ENCODE results near the gene PCDHB14.
"Not testable (repeated sequence)": the region's sequence is repeated elsewhere in the genome, so short reads cannot be mapped to it uniquely, and the experiment has no call there.

The PCDHB14 gene

DNA sequence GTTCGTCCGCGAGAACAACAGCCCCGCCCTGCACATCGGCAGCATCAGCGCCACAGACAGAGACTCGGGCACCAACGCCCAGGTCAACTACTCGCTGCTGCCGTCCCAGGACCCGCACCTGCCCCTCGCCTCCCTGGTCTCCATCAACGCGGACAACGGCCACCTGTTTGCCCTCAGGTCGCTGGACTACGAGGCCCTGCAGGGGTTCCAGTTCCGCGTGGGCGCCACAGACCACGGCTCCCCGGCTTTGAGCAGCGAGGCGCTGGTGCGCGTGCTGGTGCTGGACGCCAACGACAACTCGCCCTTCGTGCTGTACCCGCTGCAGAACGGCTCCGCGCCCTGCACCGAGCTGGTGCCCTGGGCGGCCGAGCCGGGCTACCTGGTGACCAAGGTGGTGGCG is 12.9 kb upstream of the PCDHB14 start:
- DNase-seq (ENCODE audit: low spot score), result not testable (repeated sequence)

GRCh38 chr5:141210849-141211248 is 12.3 kb upstream of the PCDHB14 start:
- DNase-seq (ENCODE audit: low spot score), result not testable (repeated sequence)

GRCh38 chr5:141213656-141214339 is 9.3 kb upstream of the PCDHB14 start, which contains the start of gene PCDHB13:
PCDHB13 (plus strand) TSS chr5:141213919; CDS start chr5:141214124, 205 bp downstream.
- DNase-seq (ENCODE audit: low spot score), result not testable (repeated sequence)

- not testable (repeated sequence) for DNase-seq (ENCODE audit: low spot score)
Observed at GRCh38 chr5:141214583-141214982, 8.6 kb upstream of the PCDHB14 start.

DNA sequence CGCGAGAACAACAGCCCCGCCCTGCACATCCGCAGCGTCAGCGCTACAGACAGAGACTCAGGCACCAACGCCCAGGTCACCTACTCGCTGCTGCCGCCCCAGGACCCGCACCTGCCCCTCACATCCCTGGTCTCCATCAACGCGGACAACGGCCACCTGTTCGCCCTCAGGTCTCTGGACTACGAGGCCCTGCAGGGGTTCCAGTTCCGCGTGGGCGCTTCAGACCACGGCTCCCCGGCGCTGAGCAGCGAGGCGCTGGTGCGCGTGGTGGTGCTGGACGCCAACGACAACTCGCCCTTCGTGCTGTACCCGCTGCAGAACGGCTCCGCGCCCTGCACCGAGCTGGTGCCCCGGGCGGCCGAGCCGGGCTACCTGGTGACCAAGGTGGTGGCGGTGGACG is 7.6 kb upstream of the PCDHB14 start:
- DNase-seq (ENCODE audit: low spot score), result not testable (repeated sequence)

- DNase-seq (ENCODE audit: low spot score), result not testable (repeated sequence)
Observed at GRCh38 chr5:141216035-141216434, 7.1 kb upstream of the PCDHB14 start.

DNA sequence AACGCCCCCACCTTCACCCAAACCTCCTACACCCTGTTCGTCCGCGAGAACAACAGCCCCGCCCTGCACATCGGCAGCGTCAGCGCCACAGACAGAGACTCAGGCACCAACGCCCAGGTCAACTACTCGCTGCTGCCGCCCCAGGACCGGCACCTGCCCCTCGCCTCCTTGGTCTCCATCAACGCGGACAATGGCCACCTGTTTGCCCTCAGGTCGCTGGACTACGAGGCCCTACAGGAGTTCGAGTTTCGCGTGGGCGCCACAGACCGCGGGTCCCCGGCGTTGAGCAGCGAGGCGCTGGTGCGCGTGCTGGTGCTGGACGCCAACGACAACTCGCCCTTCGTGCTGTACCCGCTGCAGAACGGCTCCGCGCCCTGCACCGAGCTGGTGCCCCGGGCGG is 1.7 kb downstream of the PCDHB14 start:
- DNase-seq (ENCODE audit: low spot score), result not testable (repeated sequence)

DNA sequence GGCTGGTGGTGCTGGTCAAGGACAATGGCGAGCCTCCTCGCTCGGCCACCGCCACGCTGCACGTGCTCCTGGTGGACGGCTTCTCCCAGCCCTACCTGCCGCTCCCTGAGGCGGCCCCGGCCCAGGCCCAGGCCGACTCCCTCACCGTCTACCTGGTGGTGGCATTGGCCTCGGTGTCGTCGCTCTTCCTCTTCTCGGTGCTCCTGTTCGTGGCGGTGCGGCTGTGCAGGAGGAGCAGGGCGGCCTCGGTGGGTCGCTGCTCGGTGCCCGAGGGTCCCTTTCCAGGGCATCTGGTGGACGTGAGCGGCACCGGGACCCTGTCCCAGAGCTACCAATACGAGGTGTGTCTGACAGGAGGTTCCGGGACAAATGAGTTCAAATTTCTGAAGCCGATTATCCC is 2.3 kb downstream of the PCDHB14 start:
- DNase-seq (ENCODE audit: low spot score), result not testable (repeated sequence)

GRCh38 chr5:141234109-141234667 is 11.0 kb downstream of the PCDHB14 start:
- no peak for DNase-seq (ENCODE audit: low spot score)

GRCh38 chr5:141235922-141236321 is 12.8 kb downstream of the PCDHB14 start:
- not testable (repeated sequence) for DNase-seq (ENCODE audit: low spot score)

DNA sequence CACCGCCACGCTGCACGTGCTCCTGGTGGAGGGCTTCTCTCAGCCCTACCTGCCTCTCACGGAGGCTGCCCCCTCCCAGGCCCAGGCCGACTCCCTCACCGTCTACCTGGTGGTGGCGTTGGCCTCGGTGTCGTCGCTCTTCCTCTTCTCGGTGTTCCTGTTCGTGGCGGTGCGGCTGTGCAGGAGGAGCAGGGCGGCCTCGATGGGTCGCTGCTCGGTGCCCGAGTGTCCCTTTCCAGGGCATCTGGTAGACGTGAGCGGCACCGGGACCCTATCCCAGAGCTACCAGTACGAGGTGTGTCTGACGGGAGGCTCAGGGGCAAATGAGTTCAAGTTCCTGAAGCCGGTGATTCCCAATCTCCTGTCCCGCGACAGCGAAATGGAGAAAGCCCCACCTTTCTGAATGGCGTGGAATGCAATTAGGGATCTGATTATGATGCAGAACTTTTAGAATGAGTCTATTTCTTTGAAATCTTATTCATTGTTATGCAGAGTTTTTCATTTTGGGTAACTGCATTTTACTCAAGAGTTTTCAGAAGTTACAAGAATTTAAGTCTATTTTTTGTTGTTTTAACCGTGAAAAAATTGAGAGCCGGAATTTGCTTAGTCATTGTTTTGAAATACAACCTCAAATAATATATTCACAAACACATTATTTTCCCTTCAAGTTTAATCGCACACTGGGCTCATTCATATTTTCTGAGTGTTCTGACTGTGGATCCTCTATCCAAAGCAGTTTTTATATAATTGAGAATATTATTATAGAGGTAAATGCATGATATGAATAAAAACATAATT is 13.6 kb downstream of the PCDHB14 start:
- no peak for DNase-seq (ENCODE audit: low spot score)

DNA sequence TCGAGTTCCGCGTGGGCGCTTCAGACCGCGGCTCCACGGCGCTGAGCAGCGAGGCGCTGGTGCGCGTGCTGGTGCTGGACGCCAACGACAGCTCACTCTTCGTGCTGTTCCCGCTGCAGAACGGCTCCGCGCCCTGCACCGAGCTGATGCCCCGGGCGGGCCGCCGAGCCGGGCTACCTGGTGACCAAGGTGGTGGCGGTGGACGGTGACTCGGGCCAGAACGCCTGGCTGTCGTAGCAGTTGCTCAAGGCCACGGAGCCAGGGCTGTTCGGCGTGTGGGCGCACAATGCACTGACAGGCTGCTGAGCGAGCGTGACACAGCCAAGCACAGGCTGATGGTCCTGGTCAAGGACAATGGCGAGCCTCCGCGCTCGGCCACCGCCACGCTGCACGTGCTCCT is 18.4 kb downstream of the PCDHB14 start:
- DNase-seq (ENCODE audit: low spot score), result no peak

DNA sequence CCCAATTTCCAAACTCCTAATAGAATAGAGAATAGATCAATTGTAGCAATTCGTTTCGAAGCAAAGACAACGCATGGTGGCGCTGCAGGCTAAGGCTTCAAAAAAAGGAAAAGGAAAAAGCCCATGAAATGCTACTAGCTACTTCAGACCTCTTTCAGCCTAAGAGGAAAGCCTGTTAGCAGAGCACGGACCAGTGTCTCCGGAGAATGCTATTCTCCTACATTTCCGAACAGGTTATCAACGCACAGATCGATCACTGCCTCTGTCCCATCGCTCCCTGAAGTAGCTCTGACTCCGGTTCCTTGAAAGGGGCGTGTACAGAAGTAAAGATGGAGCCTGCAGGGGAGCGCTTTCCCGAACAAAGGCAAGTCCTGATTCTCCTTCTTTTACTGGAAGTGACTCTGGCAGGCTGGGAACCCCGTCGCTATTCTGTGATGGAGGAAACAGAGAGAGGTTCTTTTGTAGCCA is 22.1 kb downstream of the PCDHB14 start, which contains the start of gene PCDHB15:
Gene PCDHB15, plus strand, starts transcription at position 146 of the 468 bp plus-strand sequence. Its CDS starts 184 bp downstream, at position 330.
- no peak for DNase-seq (ENCODE audit: low spot score)

DNA sequence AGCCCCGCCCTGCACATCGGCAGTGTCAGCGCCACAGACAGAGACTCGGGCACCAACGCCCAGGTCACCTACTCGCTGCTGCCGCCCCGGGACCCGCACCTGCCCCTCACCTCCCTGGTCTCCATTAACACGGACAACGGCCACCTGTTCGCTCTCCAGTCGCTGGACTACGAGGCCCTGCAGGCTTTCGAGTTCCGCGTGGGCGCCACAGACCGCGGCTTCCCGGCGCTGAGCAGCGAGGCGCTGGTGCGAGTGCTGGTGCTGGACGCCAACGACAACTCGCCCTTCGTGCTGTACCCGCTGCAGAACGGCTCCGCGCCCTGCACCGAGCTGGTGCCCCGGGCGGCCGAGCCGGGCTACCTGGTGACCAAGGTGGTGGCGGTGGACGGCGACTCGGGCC is 23.8 kb downstream of the PCDHB14 start:
- not testable (repeated sequence) for DNase-seq (ENCODE audit: low spot score)

DNA sequence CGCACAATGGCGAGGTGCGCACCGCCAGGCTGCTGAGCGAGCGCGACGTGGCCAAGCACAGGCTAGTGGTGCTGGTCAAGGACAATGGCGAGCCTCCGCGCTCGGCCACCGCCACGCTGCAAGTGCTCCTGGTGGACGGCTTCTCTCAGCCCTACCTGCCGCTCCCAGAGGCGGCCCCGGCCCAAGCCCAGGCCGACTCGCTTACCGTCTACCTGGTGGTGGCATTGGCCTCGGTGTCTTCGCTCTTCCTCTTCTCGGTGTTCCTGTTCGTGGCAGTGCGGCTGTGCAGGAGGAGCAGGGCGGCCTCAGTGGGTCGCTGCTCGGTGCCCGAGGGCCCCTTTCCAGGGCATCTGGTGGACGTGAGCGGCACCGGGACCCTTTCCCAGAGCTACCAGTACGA is 24.3 kb downstream of the PCDHB14 start:
- DNase-seq (ENCODE audit: low spot score), result not testable (repeated sequence)

DNA sequence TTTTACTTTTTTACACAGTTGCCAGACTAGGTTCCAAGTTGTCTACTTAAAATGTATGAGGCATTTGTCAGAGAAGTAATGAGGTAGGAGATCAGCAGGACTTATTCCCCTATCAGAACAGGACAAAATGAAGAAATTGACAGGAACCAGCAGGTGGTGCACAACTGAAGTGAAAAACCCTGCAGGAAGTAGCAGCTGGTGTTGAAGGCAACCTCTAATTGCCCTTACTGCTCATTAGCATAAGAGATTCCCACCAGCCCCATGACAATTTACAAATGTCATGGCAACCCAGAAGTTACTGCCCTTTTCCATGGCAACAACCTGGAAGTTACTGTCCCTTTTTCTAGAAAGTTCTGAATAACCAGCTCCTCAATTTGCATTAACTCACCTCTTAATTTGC is 27.4 kb downstream of the PCDHB14 start:
- DNase-seq (ENCODE audit: low spot score), result no peak

DNA sequence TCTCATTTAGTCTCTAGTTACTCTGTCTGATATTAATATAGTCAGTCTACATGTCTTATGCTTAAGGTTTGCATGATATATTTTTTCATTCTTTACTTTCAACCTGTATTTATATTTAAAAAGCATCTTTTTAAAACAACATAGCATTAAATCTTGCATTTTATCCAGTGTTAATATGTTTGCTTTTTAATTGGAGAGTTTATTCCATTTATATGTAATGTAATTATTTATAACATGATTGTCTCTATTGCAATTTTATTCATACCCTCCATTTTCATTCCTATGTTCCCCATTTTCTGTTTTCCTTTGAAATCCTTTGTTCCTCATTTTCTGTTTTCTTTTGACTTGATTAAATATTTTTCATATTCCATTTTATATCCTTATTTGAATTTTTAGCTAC is 35.3 kb downstream of the PCDHB14 start:
- DNase-seq (ENCODE audit: low spot score), result no peak

- no peak for DNase-seq (ENCODE audit: low spot score)
Observed at GRCh38 chr5:141258948-141259347, 35.8 kb downstream of the PCDHB14 start.

GRCh38 chr5:141260458-141261237 is 37.5 kb downstream of the PCDHB14 start:
- DNase-seq (ENCODE audit: low spot score), result no peak

DNA sequence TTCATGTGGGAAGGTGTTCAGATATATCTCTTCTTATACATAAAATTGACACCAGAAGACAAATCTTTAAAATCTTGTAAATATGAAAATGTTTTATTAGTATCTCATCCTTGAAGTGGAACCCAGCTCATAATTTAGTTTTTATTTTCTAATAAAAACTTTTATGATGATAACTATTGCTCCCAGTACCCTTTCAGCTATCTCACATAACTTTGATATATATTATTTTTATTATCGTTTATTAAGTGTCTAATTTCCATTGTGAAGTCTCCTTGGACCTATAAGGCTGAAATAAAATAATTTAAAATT is 38.0 kb downstream of the PCDHB14 start:
- no peak for DNase-seq (ENCODE audit: low spot score)

DNA sequence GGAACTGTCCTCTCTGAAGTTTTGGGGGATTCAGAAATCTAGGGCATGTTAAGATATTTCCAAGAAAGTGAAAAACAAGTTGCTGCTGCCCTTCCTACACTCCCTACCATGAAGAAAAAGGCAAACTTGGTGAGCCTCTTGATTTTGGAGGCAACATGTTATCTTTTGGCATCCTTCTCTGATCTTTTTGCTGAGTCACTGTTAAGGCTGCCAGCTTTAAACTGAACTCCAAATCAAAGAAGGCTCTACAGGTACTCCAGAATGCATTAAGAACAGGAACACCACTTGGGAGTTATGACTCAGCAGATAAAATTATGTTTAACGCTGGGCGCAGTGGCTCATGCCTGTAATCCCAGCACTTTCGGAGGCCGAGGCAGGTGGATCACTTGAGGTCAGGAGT is 46.1 kb downstream of the PCDHB14 start:
- DNase-seq (ENCODE audit: low spot score), result no peak

GRCh38 chr5:141272906-141273305 is 49.8 kb downstream of the PCDHB14 start:
- DNase-seq (ENCODE audit: low spot score), result no peak

Data from AG08395 (cell line).